Hepatocyte (in vitro differentiated cells): ENCODE measurements around the gene COL20A1. TPM values are rescaled to one million over a fixed set of nuclear protein-coding genes. Genes with fewer than 3 reads are reported as not detected.
"Not testable (repeated sequence)": the region's sequence is repeated elsewhere in the genome, so short reads cannot be mapped to it uniquely, and the experiment has no call there.

ENCODE experiments used
- DNase-seq: peaks from one replicate; pipeline ENCODE4 v3.0.0-alpha.2; 2016; ENCODE audit warnings: low spot score
- H2AFZ ChIP-seq: fragments of 200-600 bp; sonication (generic); 2 replicates; pipeline ENCODE4 v1.6.0; 2016; ENCODE audit warnings: antibody characterized with exemption, mild to moderate bottlenecking
- H3K27ac ChIP-seq: fragments of 200-600 bp; sonication (generic); 2 replicates; pipeline ENCODE4 v1.5.1; 2016; ENCODE audit warnings: mild to moderate bottlenecking
- H3K27me3 ChIP-seq: fragments of 200-600 bp; sonication (generic); 2 replicates; pipeline ENCODE4 v1.6.1; 2016
- H3K36me3 ChIP-seq: fragments of 200-600 bp; sonication (generic); replicated peaks from 2 replicates; pipeline ENCODE4 v1.5.1; 2016; ENCODE audit warnings: low read depth; ENCODE audit not compliant: insufficient read depth
- H3K4me1 ChIP-seq: fragments of 200-600 bp; sonication (generic); 2 replicates; pipeline ENCODE4 v1.5.1; 2016; ENCODE audit warnings: mild to moderate bottlenecking, moderate library complexity; ENCODE audit not compliant: insufficient read depth
- H3K4me2 ChIP-seq: fragments of 200-600 bp; sonication (generic); 2 replicates; pipeline ENCODE4 v1.6.0; 2016
- H3K4me3 ChIP-seq: fragments of 200-600 bp; sonication (generic); 2 replicates; pipeline ENCODE4 v1.5.1; 2016; ENCODE audit warnings: mild to moderate bottlenecking
- H3K79me2 ChIP-seq: fragments of 200-600 bp; sonication (generic); 2 replicates; pipeline ENCODE4 v1.6.0; 2017; ENCODE audit warnings: mild to moderate bottlenecking
- H3K9me2 ChIP-seq: fragments of 200-600 bp; sonication (generic); replicated peaks from 2 replicates; pipeline ENCODE4 v1.6.0; 2017; ENCODE audit warnings: mild to moderate bottlenecking; ENCODE audit not compliant: insufficient read depth
- H3K9me3 ChIP-seq: fragments of 200-600 bp; sonication (generic); 2 replicates; pipeline ENCODE4 v1.5.1; 2016; ENCODE audit warnings: low read depth, mild to moderate bottlenecking
- H4K20me1 ChIP-seq: fragments of 200-600 bp; sonication (generic); 2 replicates; pipeline ENCODE4 v1.6.0; 2016; ENCODE audit warnings: mild to moderate bottlenecking; ENCODE audit not compliant: insufficient read depth, poor library complexity, severe bottlenecking
- CTCF ChIP-seq: fragments of 200-600 bp; sonication (generic); IDR thresholded peaks from 2 replicates; pipeline ENCODE4 v1.5.1; 2016; ENCODE audit warnings: antibody characterized with exemption, mild to moderate bottlenecking; ENCODE audit not compliant: poor library complexity
- EZH2 ChIP-seq: fragments of 200-600 bp; sonication (generic); IDR thresholded peaks from 2 replicates; pipeline ENCODE4 v1.6.1; 2016; ENCODE audit warnings: antibody characterized with exemption, mild to moderate bottlenecking, borderline replicate concordance
- EZH2phosphoT487 ChIP-seq: fragments of 200-600 bp; sonication (generic); IDR thresholded peaks from one replicate; pipeline ENCODE4 v1.6.1; 2018; ENCODE audit warnings: antibody characterized with exemption, mild to moderate bottlenecking, low read depth, moderate library complexity; ENCODE audit not compliant: unreplicated experiment, severe bottlenecking
- WGBS: methylation state at CpG from one replicate; pipeline ENCODE4 v1.1.6; 2016; ENCODE audit warnings: low lambda C conversion rate; ENCODE audit errors: missing lambda C conversion rate; 5-methylcytosine and 5-hydroxymethylcytosine counted together
- polyA plus RNA-seq: library from polyadenylated mRNA; unstranded; fragments of >200 nt; fragmentation: Nextera tagmentation; extraction: Ambion mirVana; gene quantifications from 2 replicates; pipeline ENCODE4 v1.2.1, GENCODE V29; 2016
- total RNA-seq: library from RNA; depleted of rRNA; stranded (reverse); fragments of >200 nt; gene quantifications from 2 replicates; pipeline ENCODE4 v1.2.3, GENCODE V29; 2014

Gene COL20A1
- total and polyA plus RNA-seq, 2 experiments from 2014 or later = not detected

GRCh38 chr20:63332488-63333240 lies 39.7 kb downstream of the COL20A1 start:
- H2AFZ ChIP-seq = no peak overlapping the region
- no peak overlapping the region for H3K4me2 ChIP-seq
- TF ChIP-seq EZH2 (no peak), CTCF (no peak), EZH2phosphoT487 (no peak)
- H3K9me3 ChIP-seq = no peaks in the 10 kb centered on the region
- peaks cover 3% of the 10 kb centered on the region for H3K27me3 ChIP-seq
- H3K36me3 ChIP-seq = no peaks in the 10 kb centered on the region
- no peaks in the 10 kb centered on the region for H3K4me1 ChIP-seq
- DNase-seq = no peak
- WGBS = 87% methylated on average over 16 of the region's 22 CpGs
- no peak overlapping the region for H3K4me3 ChIP-seq
- no peak overlapping the region for H3K27ac ChIP-seq
- no peaks in the 10 kb centered on the region for H4K20me1 ChIP-seq
- no peaks in the 10 kb centered on the region for H3K9me2 ChIP-seq
- H3K79me2 ChIP-seq = no peaks in the 10 kb centered on the region

GRCh38 chr20:63333241-63333836 lies 40.4 kb downstream of the COL20A1 start:
- no peak for TF ChIP-seq EZH2phosphoT487
- no peak for TF ChIP-seq EZH2
- TF ChIP-seq CTCF = no peak
- Histone ChIP-seq H3K9me2 (no peaks in the 10 kb centered on the region), H3K79me2 (no peaks in the 10 kb centered on the region), H3K36me3 (no peaks in the 10 kb centered on the region), H3K4me1 (no peaks in the 10 kb centered on the region), H2AFZ (no peak overlapping the region), H3K9me3 (no peaks in the 10 kb centered on the region), H4K20me1 (no peaks in the 10 kb centered on the region), H3K4me2 (no peak overlapping the region), H3K4me3 (no peak overlapping the region), H3K27me3 (peaks cover 10% of the 10 kb centered on the region), H3K27ac (no peak overlapping the region)
- DNase-seq = no peak
- WGBS = 94% methylated on average over 18 of the region's 19 CpGs

GRCh38 chr20:63334356-63334755 lies 41.4 kb downstream of the COL20A1 start:
- Histone ChIP-seq H3K27ac (no peak overlapping the region), H3K4me1 (no peaks in the 10 kb centered on the region), H3K36me3 (no peaks in the 10 kb centered on the region), H2AFZ (no peak overlapping the region), H3K79me2 (no peaks in the 10 kb centered on the region), H3K9me3 (no peaks in the 10 kb centered on the region), H3K4me2 (no peak overlapping the region), H4K20me1 (no peaks in the 10 kb centered on the region), H3K9me2 (no peaks in the 10 kb centered on the region), H3K4me3 (no peak overlapping the region), H3K27me3 (peaks cover 12% of the 10 kb centered on the region)
- WGBS = 86% methylated on average over 8 of the region's 8 CpGs
- DNase-seq = no peak
- TF ChIP-seq CTCF = no peak
- TF ChIP-seq EZH2 = no peak
- TF ChIP-seq EZH2phosphoT487 = no peak

- H3K79me2 ChIP-seq, H3K4me1 ChIP-seq, H3K9me2 ChIP-seq, H3K4me2 ChIP-seq, H4K20me1 ChIP-seq, H3K36me3 ChIP-seq, DNase-seq, H2AFZ ChIP-seq, H3K9me3 ChIP-seq, H3K27ac ChIP-seq, H3K4me3 ChIP-seq: not testable (repeated sequence)
- H3K27me3 ChIP-seq = peaks cover 12% of the 10 kb centered on the region
- 96% methylated on average over 8 of the region's 9 CpGs for WGBS
Observed at GRCh38 chr20:63335060-63335459, 42.1 kb downstream of the COL20A1 start.
